Activated gamma-delta T cell treated with Interleukin-2 at 50 U/mL for 16 hours (primary cell): ENCODE data around the gene ATP8B3.

Experiments
- DNase-seq: peaks from one replicate; pipeline ENCODE4 v3.0.0-alpha.2; 2020

The ATP8B3 gene

GRCh38 chr19:1752757-1753728 lies 59.0 kb downstream of the ATP8B3 start, which contains the start of gene ONECUT3:
ONECUT3 (plus strand) TSS chr19:1753506; CDS start chr19:1753663, 157 bp downstream.
- no peak for DNase-seq

GRCh38 chr19:1752009-1752756 lies 59.9 kb downstream of the ATP8B3 start:
- no peak for DNase-seq

GRCh38 chr19:1751367-1752008 lies 60.6 kb downstream of the ATP8B3 start:
- no peak for DNase-seq

GRCh38 chr19:1750343-1751021 lies 61.6 kb downstream of the ATP8B3 start:
- DNase-seq, result no peak

GRCh38 chr19:1749373-1750342 lies 62.4 kb downstream of the ATP8B3 start:
- no peak for DNase-seq

- DNase-seq, result no peak
These were observed 63.2 kb downstream of the ATP8B3 start for GRCh38 chr19:1748873-1749341.

- DNase-seq, result no peak
These were observed 63.8 kb downstream of the ATP8B3 start for GRCh38 chr19:1748115-1748872.

GRCh38 chr19:1747285-1748114 lies 64.6 kb downstream of the ATP8B3 start:
- peak; percentile 46 for DNase-seq

- DNase-seq, result no peak
These were observed 65.4 kb downstream of the ATP8B3 start for GRCh38 chr19:1746401-1747284.

- no peak for DNase-seq
These were observed 66.5 kb downstream of the ATP8B3 start for GRCh38 chr19:1745589-1746031.

GRCh38 chr19:1744822-1745563 lies 67.1 kb downstream of the ATP8B3 start:
- DNase-seq, result no peak

- DNase-seq, result no peak
These were observed 67.9 kb downstream of the ATP8B3 start for GRCh38 chr19:1744133-1744665.

GRCh38 chr19:1742989-1743696 lies 68.9 kb downstream of the ATP8B3 start:
- DNase-seq, result no peak

- no peak for DNase-seq
These were observed 72.0 kb downstream of the ATP8B3 start for GRCh38 chr19:1739960-1740629.

GRCh38 chr19:1736927-1737326 lies 75.1 kb downstream of the ATP8B3 start:
- no peak for DNase-seq

- no peak for DNase-seq
These were observed 75.8 kb downstream of the ATP8B3 start for GRCh38 chr19:1736280-1736679.
